K562 (cell line): ENCODE results near the gene ANXA9. TPM values are rescaled to one million over a fixed set of nuclear protein-coding genes. Genes with fewer than 3 reads are reported as not detected.
A peak's percentile ranks its signal among the peaks of the same experiment; 100 is the strongest.

Experiments used
- ATAC-seq: fragments of 200-7000 bp; cut with Tn5 transposase; 3 replicates; pipeline ENCODE4 v1.9.1; 2020; ENCODE audit warnings: moderate library complexity
- BruUV-seq: library from RNA; stranded (reverse); fragments of 400-500 nt; replicated peaks from 2 replicates; lab custom pipeline; 2021; lab: Mats Ljungman, UMichigan
- CTCF ChIA-PET: fragments of 300-600 bp; formaldehyde crosslinking; extraction: SDS; loops from one replicate; lab custom pipeline; 2021; ENCODE audit warnings: low intra/inter-chr PET ratio; lab: Yijun Ruan, JAX
- POLR2A ChIA-PET: fragments of 300-600, 350-650 bp; sonication (Branson Sonifier 250); formaldehyde crosslinking; extraction: SDS; loops from one replicate; lab custom pipeline; 2021; ENCODE audit warnings: antibody characterized with exemption, inconsistent platforms; lab: Yijun Ruan, JAX
- DNase-seq, 4 experiments: peaks; one replicate each; pipeline versions ENCODE4 v3.0.0 to v3.0.0-alpha.2; 2011 to 2018; ENCODE audit warnings: low spot score in 3 of 4, mixed read lengths in 3 of 4; ENCODE audit errors: extremely low read depth in 1 of 4
- FAIRE-seq: peaks from 2 replicates; lab custom pipeline; 2011; peaks lifted over from hg19 to GRCh38; lab: Jason Lieb, UNC
- H2AFZ ChIP-seq: 2 replicates; pipeline ENCODE4 v1.6.0; 2011; ENCODE audit warnings: low read depth, low read length, control low read depth, inconsistent platforms
- H3K27ac ChIP-seq: fragments of 200-600 bp; 3 replicates; pipeline ENCODE4 v1.8.0; 2011; ENCODE audit warnings: low read depth, mild to moderate bottlenecking, control low read depth, inconsistent platforms, low read length, moderate library complexity, mixed read lengths; ENCODE audit errors: extremely low read depth
- H3K27me3 ChIP-seq, 2 experiments: fragments of 300-600 bp in 1 of 2; 2 replicates in 1 of 2; 3 replicates in 1 of 2; pipeline versions ENCODE4 v1.6.0 to v1.8.0; 2011; ENCODE audit warnings: inconsistent platforms in 2 of 2, low read length in 2 of 2, mild to moderate bottlenecking in 1 of 2, mixed read lengths in 1 of 2, moderate library complexity in 1 of 2; ENCODE audit not compliant: control insufficient read depth in 2 of 2, insufficient read depth in 2 of 2
- H3K36me3 ChIP-seq: fragments of 300-600 bp; 3 replicates; pipeline ENCODE4 v1.8.0; 2011; ENCODE audit warnings: mild to moderate bottlenecking, low read length, inconsistent platforms; ENCODE audit not compliant: control insufficient read depth, insufficient read depth
- H3K4me1 ChIP-seq, 2 experiments: fragments of 200-600 bp in 1 of 2; replicated peaks in 1 of 2; 2 replicates in 1 of 2; 3 replicates in 1 of 2; pipeline versions ENCODE4 v1.5.1 to v1.8.0; 2011; ENCODE audit warnings: inconsistent platforms in 2 of 2, low read length in 2 of 2, mild to moderate bottlenecking in 1 of 2, mixed read lengths in 1 of 2, moderate library complexity in 1 of 2; ENCODE audit not compliant: control insufficient read depth in 2 of 2, insufficient read depth in 2 of 2
- H3K4me2 ChIP-seq: 2 replicates; pipeline ENCODE4 v1.6.1; 2011; ENCODE audit warnings: low read length, control low read depth, inconsistent platforms, mixed read lengths; ENCODE audit not compliant: insufficient read depth
- H3K4me3 ChIP-seq: fragments of 200-600 bp; sonication (generic), shearing (Covaris generic); 2 replicates; pipeline ENCODE4 v1.5.1; 2016; ENCODE audit warnings: control low read depth, inconsistent platforms
- H3K79me2 ChIP-seq: fragments of 200-600 bp; 3 replicates; pipeline ENCODE4 v1.8.0; 2011; ENCODE audit warnings: low read length, inconsistent platforms; ENCODE audit not compliant: control insufficient read depth, insufficient read depth
- H3K9ac ChIP-seq, 2 experiments: 2 replicates each; pipeline versions ENCODE4 v1.6.0 to v1.6.1; 2011; ENCODE audit warnings: low read depth in 2 of 2, low read length in 2 of 2, control low read depth in 1 of 2, inconsistent platforms in 1 of 2, mild to moderate bottlenecking in 1 of 2, mixed read lengths in 1 of 2; ENCODE audit not compliant: insufficient read depth in 1 of 2
- H3K9me1 ChIP-seq: one replicate; pipeline ENCODE4 v1.6.0; 2011; ENCODE audit warnings: inconsistent platforms, mild to moderate bottlenecking, low read length, moderate library complexity; ENCODE audit not compliant: control insufficient read depth, insufficient read depth
- H3K9me3 ChIP-seq: replicated peaks from 2 replicates; pipeline ENCODE4 v1.5.1; 2011; ENCODE audit warnings: low read depth, low read length, inconsistent platforms; ENCODE audit not compliant: control insufficient read depth, insufficient read depth
- H4K20me1 ChIP-seq: replicated peaks from 2 replicates; pipeline ENCODE4 v1.6.1; 2011; ENCODE audit warnings: low read length, inconsistent platforms, mixed read lengths; ENCODE audit not compliant: control insufficient read depth, insufficient read depth
- CXXC5 ChIP-seq: fragments of 250-450 bp; sonication (Bioruptor Pico); IDR thresholded peaks from 2 replicates; pipeline ENCODE4 v1.8.0; 2022; ENCODE audit warnings: inconsistent platforms, mild to moderate bottlenecking, moderate library complexity
- MTA1 ChIP-seq: fragments of 450-650 bp; IDR thresholded peaks from 2 replicates; pipeline ENCODE4 v1.6.1; 2017; ENCODE audit warnings: borderline replicate concordance
- SRSF9 ChIP-seq: fragments of 200-400 bp; formaldehyde crosslinking; IDR thresholded peaks from 2 replicates; pipeline ENCODE4 v1.6.1; 2017; ENCODE audit warnings: low read depth, low read length, borderline replicate concordance
- TEAD1 ChIP-seq, 2 experiments: fragments of 450-650 bp in 1 of 2; sonication (generic) in 1 of 2; formaldehyde crosslinking; IDR thresholded peaks; 2 replicates each; pipeline versions ENCODE4 v1.4.0 to v1.8.0; 2020 to 2022; ENCODE audit warnings: mild to moderate bottlenecking in 2 of 2, missing genetic modification reagents in 1 of 2
- TFAP4 ChIP-seq: sonication (generic); formaldehyde crosslinking; IDR thresholded peaks from 2 replicates; pipeline ENCODE4 v1.8.0; 2022; ENCODE audit warnings: missing genetic modification reagents, mild to moderate bottlenecking, moderate library complexity, borderline replicate concordance
- YBX1 ChIP-seq: fragments of 450-650 bp; IDR thresholded peaks from 2 replicates; pipeline ENCODE4 v1.7.1; 2016; ENCODE audit warnings: mild to moderate bottlenecking
- ZBTB33 ChIP-seq: sonication (generic); formaldehyde crosslinking; IDR thresholded peaks from 2 replicates; pipeline ENCODE4 v1.8.1; 2023; ENCODE audit warnings: mild to moderate bottlenecking, missing genetic modification reagents
- ZNF224 ChIP-seq: sonication (generic); formaldehyde crosslinking; IDR thresholded peaks from 2 replicates; pipeline ENCODE4 v1.8.0; 2022; ENCODE audit warnings: mild to moderate bottlenecking, missing genetic modification reagents
- ZNF584 ChIP-seq: fragments of 200-800 bp; sonication (Bioruptor generic); IDR thresholded peaks from 2 replicates; pipeline ENCODE4 v1.6.1; 2016; ENCODE audit warnings: low read depth, mild to moderate bottlenecking, missing genetic modification characterization, missing compliant biosample characterization
- WGBS: fragments of 100-300 bp; shearing (Covaris generic); methylation state at CpG from one replicate; pipeline ENCODE4 v1.1.6; 2016; ENCODE audit warnings: low coverage, mixed read lengths; ENCODE audit not compliant: insufficient coverage; ENCODE audit errors: missing lambda C conversion rate; 5-methylcytosine and 5-hydroxymethylcytosine counted together
- in situ Hi-C: fragments of 300-500 bp; cut with MboI; formaldehyde crosslinking; loops from 4 replicates; pipeline ENCODE4 v1.15.0; 2018; ENCODE audit warnings: inconsistent platforms, mixed read lengths
- intact Hi-C: fragments of 100-400 bp; cut with micrococcal nuclease; formaldehyde crosslinking; loops from 2 replicates; pipeline ENCODE4 v1.14.2; 2022
- polyA plus RNA-seq, 8 experiments: library from polyadenylated mRNA; depleted of rRNA in 4 of 8; stranded (reverse) in 5 of 8; unstranded in 3 of 8; fragments of >200 nt; fragmentation: Nextera tagmentation in 2 of 8; fragmentation: Illumina TruSeq in 1 of 8; extraction: Ambion mirVana in 2 of 8; extraction: Trizol in 1 of 8; gene quantifications; 2 replicates each; pipeline versions ENCODE4 v1.2.1 to v1.2.3, GENCODE V29; 2011 to 2014; ENCODE audit warnings: inconsistent platforms in 1 of 8, missing spikeins in 1 of 8
- total RNA-seq, 7 experiments: library from RNA; depleted of rRNA in 6 of 7; stranded (reverse); fragments of >200 nt in 6 of 7; fragmentation: Illumina TruSeq in 2 of 7; extraction: Trizol in 2 of 7; gene quantifications; 2 replicates each; pipeline versions ENCODE4 v1.2.1 to v1.2.3, GENCODE V29; 2011 to 2021; ENCODE audit warnings: low replicate concordance in 1 of 7
- TF ChIP-seq, protein P1 (sequence below), 2 experiments: fragments of 450-650 bp; IDR thresholded peaks; 2 replicates each; pipeline ENCODE4 v1.6.1; 2018; ENCODE audit warnings: mild to moderate bottlenecking in 2 of 2, low read depth in 1 of 2; ENCODE audit not compliant: partially characterized antibody in 2 of 2

The ANXA9 gene
- total and polyA plus RNA-seq, 9 of the 15 experiments (the other 6 are each of a cell fraction or from before 2014, with no cell fraction given) = 0.24 to 1.6 (median 0.57) TPM

- Histone ChIP-seq H3K27me3 (no peaks in the 10 kb centered on the region), H3K9me1 (no peaks in the 10 kb centered on the region), H2AFZ (no peak overlapping the region), H3K79me2 (no peaks in the 10 kb centered on the region), H3K36me3 (peaks cover 11% of the 10 kb centered on the region; the same call in 2 of the 3 replicates), H4K20me1 (no peaks in the 10 kb centered on the region), H3K4me2 (no peak overlapping the region), H3K4me1 (peaks cover 39 to 47% of the 10 kb centered on the region in 2 experiments), H3K4me3 (no peak overlapping the region), H3K27ac (no peak overlapping the region), H3K9ac (peak overlapping the region in 1 of 2 experiments; percentile 47; a peak in 1 of 4 replicates), H3K9me3 (no peaks in the 10 kb centered on the region)
- ChIA-PET POLR2A (interaction anchor here (0.8 to 3.6 kb wide), 3 partner anchors 9 to 15 kb away, joined by 3 to 22 read pairs (median 4); partner anchors contain the start of genes ANXA9 and MINDY1), CTCF (interaction anchor here (2.6 kb wide), 1 partner anchor 436 kb away, joined by 9 read pairs; no protein-coding TSS in a partner anchor)
- intact Hi-C loops = loop anchor here (5.0 to 10.0 kb wide), 3 partner anchors 162 to 740 kb away; partner anchors contain the start of gene CA14
- no peak for ATAC-seq
- in situ Hi-C loops = loop anchor here (5.0 to 10.0 kb wide), 2 partner anchors 432 to 740 kb away; partner anchors contain the start of gene CA14
- FAIRE-seq = no peak
- no peak for DNase-seq
- WGBS = 79% methylated on average over 12 of the region's 20 CpGs
- BruUV-seq = no TSS peak
- no peak for TF ChIP-seq ZNF584 (CRISPR knock-in tag)
- TF ChIP-seq TEAD1 (CRISPR knock-in tag; IDR thresholded peaks at IDR 0.05) = no peak
- no peak for TF ChIP-seq CXXC5
- no peak for TF ChIP-seq ZNF224 (CRISPR knock-in tag)
- no peak for TF ChIP-seq MTA1
- no peak for TF ChIP-seq TFAP4 (CRISPR knock-in tag)
- no peak for TF ChIP-seq SRSF9
- TF ChIP-seq YBX1 = no peak
- TF ChIP-seq, protein P1, sequence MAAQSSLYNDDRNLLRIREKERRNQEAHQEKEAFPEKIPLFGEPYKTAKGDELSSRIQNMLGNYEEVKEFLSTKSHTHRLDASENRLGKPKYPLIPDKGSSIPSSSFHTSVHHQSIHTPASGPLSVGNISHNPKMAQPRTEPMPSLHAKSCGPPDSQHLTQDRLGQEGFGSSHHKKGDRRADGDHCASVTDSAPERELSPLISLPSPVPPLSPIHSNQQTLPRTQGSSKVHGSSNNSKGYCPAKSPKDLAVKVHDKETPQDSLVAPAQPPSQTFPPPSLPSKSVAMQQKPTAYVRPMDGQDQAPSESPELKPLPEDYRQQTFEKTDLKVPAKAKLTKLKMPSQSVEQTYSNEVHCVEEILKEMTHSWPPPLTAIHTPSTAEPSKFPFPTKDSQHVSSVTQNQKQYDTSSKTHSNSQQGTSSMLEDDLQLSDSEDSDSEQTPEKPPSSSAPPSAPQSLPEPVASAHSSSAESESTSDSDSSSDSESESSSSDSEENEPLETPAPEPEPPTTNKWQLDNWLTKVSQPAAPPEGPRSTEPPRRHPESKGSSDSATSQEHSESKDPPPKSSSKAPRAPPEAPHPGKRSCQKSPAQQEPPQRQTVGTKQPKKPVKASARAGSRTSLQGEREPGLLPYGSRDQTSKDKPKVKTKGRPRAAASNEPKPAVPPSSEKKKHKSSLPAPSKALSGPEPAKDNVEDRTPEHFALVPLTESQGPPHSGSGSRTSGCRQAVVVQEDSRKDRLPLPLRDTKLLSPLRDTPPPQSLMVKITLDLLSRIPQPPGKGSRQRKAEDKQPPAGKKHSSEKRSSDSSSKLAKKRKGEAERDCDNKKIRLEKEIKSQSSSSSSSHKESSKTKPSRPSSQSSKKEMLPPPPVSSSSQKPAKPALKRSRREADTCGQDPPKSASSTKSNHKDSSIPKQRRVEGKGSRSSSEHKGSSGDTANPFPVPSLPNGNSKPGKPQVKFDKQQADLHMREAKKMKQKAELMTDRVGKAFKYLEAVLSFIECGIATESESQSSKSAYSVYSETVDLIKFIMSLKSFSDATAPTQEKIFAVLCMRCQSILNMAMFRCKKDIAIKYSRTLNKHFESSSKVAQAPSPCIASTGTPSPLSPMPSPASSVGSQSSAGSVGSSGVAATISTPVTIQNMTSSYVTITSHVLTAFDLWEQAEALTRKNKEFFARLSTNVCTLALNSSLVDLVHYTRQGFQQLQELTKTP (IDR thresholded peaks at IDR 0.05; ENCODE audit: low read depth in 1 of 2, partially characterized antibody in 2 of 2) = no peak
- TF ChIP-seq ZBTB33 = no peak
These were observed 15.2 kb downstream of the ANXA9 start for GRCh38 chr1:150997126-150997872.
